ENCODE measurements around the gene TLR2.

TLR2 gene

DNA sequence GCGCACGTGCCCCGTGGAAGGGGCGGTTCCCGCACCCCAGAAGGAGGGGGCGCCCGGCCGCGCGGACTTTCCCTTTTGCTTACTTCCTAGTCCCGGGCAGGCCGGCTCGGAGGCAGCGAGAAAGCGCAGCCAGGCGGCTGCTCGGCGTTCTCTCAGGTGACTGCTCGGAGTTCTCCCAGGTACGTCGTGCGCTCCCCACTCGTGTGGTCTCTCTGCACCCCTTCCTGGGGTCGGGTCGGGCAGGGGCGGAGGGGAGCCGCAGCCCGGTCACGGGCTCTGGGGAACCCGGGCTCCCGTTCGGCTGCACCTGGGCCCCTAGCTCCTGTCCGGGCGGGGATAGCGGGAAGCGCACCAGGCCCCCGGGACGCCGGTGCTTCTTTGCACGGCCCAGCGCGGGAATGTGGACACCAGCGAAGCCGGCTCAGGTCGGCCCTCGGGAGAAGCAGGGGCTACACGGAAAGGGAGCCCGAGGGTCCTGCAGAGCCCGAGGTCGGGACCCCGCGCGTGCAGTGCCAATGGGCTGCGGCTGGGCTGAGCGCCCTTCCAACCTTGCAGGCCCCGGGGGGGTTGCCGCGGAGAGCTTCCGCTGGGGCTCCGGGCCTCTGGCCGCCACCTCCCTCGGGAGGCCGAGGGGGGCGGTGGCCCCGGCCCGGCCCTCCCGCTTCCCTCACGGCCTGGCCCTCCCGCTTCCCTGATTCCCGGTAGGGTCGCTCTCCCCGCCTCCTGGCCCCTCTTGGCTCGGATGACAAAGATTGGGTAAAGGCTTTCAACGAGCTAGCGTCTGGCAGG is at the start of gene TLR2:
Gene TLR2, plus strand, starts transcription at position 99 of the 789 bp plus-strand sequence. CDS start 18,628 bp downstream, outside the sequence.
- peaks cover 20% of the 10 kb centered on the region for H3K9me3 Mint-ChIP-seq
- H3K27me3 Mint-ChIP-seq: peaks cover 4% of the 10 kb centered on the region
- intact Hi-C loops (cut with micrococcal nuclease): loop anchor here (5.0 kb wide), 2 partner anchors 37 to 63 kb away; no protein-coding TSS in a partner anchor
- H3K4me1 Mint-ChIP-seq (ENCODE audit: low read depth): peaks cover 30% of the 10 kb centered on the region
- peak within 1 kb of the TSS; percentile 87 for H3K4me3 Mint-ChIP-seq
- H3K27ac Mint-ChIP-seq: peak within 1 kb of the TSS; percentile 86
- H3K36me3 Mint-ChIP-seq (ENCODE audit: low read depth): peaks cover 36% of the 10 kb centered on the region

DNA sequence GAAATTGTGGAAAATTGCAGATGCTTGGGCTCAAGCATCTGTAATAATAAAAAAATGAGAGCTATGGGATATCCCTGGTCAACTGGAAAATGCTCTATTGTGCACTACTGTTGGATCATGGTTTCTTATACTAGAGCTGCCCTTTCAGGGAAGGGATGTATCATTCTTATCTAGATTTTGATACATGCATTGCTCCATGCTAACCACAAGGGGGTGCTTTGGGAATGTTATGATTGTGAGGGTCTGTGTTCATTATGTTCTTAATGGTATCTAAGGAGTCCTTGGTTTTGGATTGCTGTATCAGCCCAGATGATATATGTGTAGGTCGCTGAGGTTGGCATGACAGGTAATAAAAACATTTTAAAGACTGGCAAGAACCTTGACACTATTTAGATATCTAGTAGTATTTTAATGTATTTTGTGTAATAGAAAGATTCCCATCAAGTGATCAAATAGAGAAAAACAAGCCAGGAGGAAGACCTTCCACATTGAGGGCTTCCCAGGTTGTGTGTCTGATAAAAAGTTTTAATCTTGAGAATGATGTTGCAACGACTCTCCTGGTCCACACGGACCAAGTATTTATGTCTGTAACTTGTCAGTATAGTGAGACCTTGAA is 49.2 kb upstream of the TLR2 start:
- Mint-ChIP-seq H3K4me3 (no peak overlapping the region), H3K36me3 (ENCODE audit: low read depth) (peaks cover 50% of the 10 kb centered on the region), H3K4me1 (ENCODE audit: low read depth) (peaks cover 19% of the 10 kb centered on the region), H3K9me3 (no peaks in the 10 kb centered on the region), H3K27ac (no peak overlapping the region), H3K27me3 (no peaks in the 10 kb centered on the region)
- intact Hi-C loops (cut with micrococcal nuclease): loop anchor here (1.0 kb wide), 1 partner anchor 115 kb away; no protein-coding TSS in a partner anchor

GRCh38 chr4:153635846-153636245 is 48.2 kb upstream of the TLR2 start:
- Mint-ChIP-seq H3K27ac (peak overlapping the region; percentile 7), H3K36me3 (ENCODE audit: low read depth) (peaks cover 40% of the 10 kb centered on the region), H3K4me3 (peak overlapping the region; percentile 1), H3K9me3 (no peaks in the 10 kb centered on the region), H3K27me3 (no peaks in the 10 kb centered on the region), H3K4me1 (ENCODE audit: low read depth) (peaks cover 23% of the 10 kb centered on the region)
- intact Hi-C loops (cut with micrococcal nuclease): no loop called here

DNA sequence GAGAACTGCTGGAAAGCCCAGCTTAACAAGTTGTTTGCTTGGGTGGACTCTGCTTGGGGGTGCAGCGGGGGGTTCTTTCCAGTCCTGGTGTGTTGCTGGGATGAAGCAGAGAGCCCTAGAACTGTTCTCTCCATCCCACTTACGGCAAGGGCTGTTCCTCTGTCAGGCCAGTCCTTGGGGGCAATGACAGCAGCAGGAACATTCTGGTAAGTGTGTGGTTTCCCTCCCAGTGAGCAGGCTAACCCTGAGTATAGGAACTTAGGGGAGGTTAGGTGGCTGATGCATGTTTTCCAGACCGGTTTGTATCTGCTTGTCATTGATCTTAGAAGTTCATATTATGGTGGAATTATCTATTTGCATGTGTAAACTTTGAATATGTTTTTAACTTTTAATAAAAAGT is 46.9 kb upstream of the TLR2 start:
- H3K27ac Mint-ChIP-seq: no peak overlapping the region
- peaks cover 28% of the 10 kb centered on the region for H3K4me1 Mint-ChIP-seq (ENCODE audit: low read depth)
- peaks cover 33% of the 10 kb centered on the region for H3K36me3 Mint-ChIP-seq (ENCODE audit: low read depth)
- no peak overlapping the region for H3K4me3 Mint-ChIP-seq
- intact Hi-C loops (cut with micrococcal nuclease): no loop called here
- H3K27me3 Mint-ChIP-seq: no peaks in the 10 kb centered on the region
- no peaks in the 10 kb centered on the region for H3K9me3 Mint-ChIP-seq

DNA sequence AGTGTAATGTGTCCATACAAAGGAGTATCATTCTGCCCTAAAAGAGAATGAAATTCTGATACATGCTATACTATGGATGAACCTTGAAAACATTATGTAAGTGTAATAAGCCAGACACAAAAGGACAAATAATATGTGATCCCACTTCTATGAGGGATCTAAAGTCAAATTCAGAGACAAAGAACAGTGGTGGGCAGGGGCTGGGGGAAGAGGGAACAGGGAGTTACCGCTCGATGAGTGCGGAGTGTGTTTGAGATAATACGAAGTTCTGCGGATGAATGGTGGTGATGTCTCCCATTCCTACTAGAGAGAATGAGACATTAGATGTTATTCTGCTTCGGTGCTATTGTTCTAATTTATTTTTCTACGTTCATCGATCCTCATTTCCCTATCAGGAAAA is 46.1 kb upstream of the TLR2 start:
- intact Hi-C loops (cut with micrococcal nuclease): no loop called here
- no peak overlapping the region for H3K4me3 Mint-ChIP-seq
- no peak overlapping the region for H3K27ac Mint-ChIP-seq
- no peaks in the 10 kb centered on the region for H3K27me3 Mint-ChIP-seq
- H3K4me1 Mint-ChIP-seq (ENCODE audit: low read depth): peaks cover 30% of the 10 kb centered on the region
- no peaks in the 10 kb centered on the region for H3K9me3 Mint-ChIP-seq
- peaks cover 25% of the 10 kb centered on the region for H3K36me3 Mint-ChIP-seq (ENCODE audit: low read depth)

- no peaks in the 10 kb centered on the region for H3K27me3 Mint-ChIP-seq
- no peaks in the 10 kb centered on the region for H3K9me3 Mint-ChIP-seq
- no peak overlapping the region for H3K4me3 Mint-ChIP-seq
- no peak overlapping the region for H3K27ac Mint-ChIP-seq
- intact Hi-C loops (cut with micrococcal nuclease): no loop called here
- peaks cover 30% of the 10 kb centered on the region for H3K4me1 Mint-ChIP-seq (ENCODE audit: low read depth)
- peaks cover 24% of the 10 kb centered on the region for H3K36me3 Mint-ChIP-seq (ENCODE audit: low read depth)
Observed at GRCh38 chr4:153638999-153639398, 45.1 kb upstream of the TLR2 start.

- Mint-ChIP-seq H3K27me3 (no peaks in the 10 kb centered on the region), H3K27ac (no peak overlapping the region), H3K9me3 (peaks cover 4% of the 10 kb centered on the region), H3K4me3 (no peak overlapping the region), H3K36me3 (ENCODE audit: low read depth) (peaks cover 26% of the 10 kb centered on the region), H3K4me1 (ENCODE audit: low read depth) (peaks cover 30% of the 10 kb centered on the region)
- intact Hi-C loops (cut with micrococcal nuclease): loop anchor here (10.0 kb wide), 3 partner anchors 205 to 495 kb away; partner anchors contain the start of gene MND1
Observed at GRCh38 chr4:153639833-153640802, 44.0 kb upstream of the TLR2 start.

DNA sequence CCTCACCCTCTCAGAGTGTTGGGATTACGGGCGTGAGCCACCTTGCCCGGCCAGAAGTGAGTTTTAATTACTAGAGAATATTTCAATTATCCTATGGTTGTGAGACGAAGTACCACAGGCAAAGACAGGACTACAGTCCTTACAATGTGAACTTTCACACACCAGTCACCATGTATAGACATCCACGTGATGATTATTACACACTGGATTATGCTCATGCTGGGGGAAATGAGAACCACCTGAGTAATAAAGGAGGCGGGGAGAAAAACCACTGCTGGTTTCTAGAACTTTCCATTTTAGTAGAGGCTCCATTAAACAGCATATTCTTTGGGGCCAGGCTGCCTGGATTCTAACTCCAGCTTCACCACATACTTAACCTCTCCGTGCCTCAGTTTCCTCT is 42.5 kb upstream of the TLR2 start:
- H3K27ac Mint-ChIP-seq: no peak overlapping the region
- H3K36me3 Mint-ChIP-seq (ENCODE audit: low read depth): peaks cover 15% of the 10 kb centered on the region
- no peak overlapping the region for H3K4me3 Mint-ChIP-seq
- H3K4me1 Mint-ChIP-seq (ENCODE audit: low read depth): peaks cover 17% of the 10 kb centered on the region
- H3K27me3 Mint-ChIP-seq: no peaks in the 10 kb centered on the region
- intact Hi-C loops (cut with micrococcal nuclease): loop anchor here (10.0 kb wide), 3 partner anchors 207 to 497 kb away; partner anchors contain the start of gene MND1
- peaks cover 9% of the 10 kb centered on the region for H3K9me3 Mint-ChIP-seq

- Mint-ChIP-seq H3K27ac (no peak overlapping the region), H3K4me1 (ENCODE audit: low read depth) (peaks cover 34% of the 10 kb centered on the region), H3K27me3 (no peaks in the 10 kb centered on the region), H3K36me3 (ENCODE audit: low read depth) (peaks cover 5% of the 10 kb centered on the region), H3K9me3 (peaks cover 9% of the 10 kb centered on the region), H3K4me3 (no peak overlapping the region)
- intact Hi-C loops (cut with micrococcal nuclease): loop anchor here (10.0 kb wide), 3 partner anchors 209 to 499 kb away; partner anchors contain the start of gene MND1
Observed at GRCh38 chr4:153643406-153644383, 40.4 kb upstream of the TLR2 start.

DNA sequence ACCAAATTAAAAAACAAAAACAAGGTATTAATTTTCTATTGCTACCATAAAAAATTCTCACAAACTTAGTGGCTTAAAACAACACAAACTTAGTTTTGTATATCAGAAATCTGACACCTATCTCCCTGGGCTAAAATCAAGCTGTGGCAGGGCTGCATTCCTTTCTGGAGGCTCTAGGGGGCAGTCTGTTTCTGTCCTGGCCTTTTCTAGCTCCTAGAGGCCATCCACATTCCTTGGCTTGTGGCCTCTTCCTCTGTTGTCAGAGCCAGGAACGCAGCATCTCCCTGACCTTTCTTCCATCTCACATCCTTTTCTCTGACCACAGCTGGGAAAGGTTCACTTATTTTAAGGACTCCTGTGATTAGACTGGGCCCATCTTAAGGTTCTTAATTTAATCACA is 38.9 kb upstream of the TLR2 start:
- peaks cover 29% of the 10 kb centered on the region for H3K4me1 Mint-ChIP-seq (ENCODE audit: low read depth)
- intact Hi-C loops (cut with micrococcal nuclease): loop anchor here (5.0 to 10.0 kb wide), 4 partner anchors 37 to 500 kb away; partner anchors contain the start of genes MND1 and TLR2
- H3K27me3 Mint-ChIP-seq: no peaks in the 10 kb centered on the region
- no peak overlapping the region for H3K4me3 Mint-ChIP-seq
- H3K36me3 Mint-ChIP-seq (ENCODE audit: low read depth): peaks cover 5% of the 10 kb centered on the region
- H3K27ac Mint-ChIP-seq: no peak overlapping the region
- H3K9me3 Mint-ChIP-seq: peaks cover 9% of the 10 kb centered on the region

DNA sequence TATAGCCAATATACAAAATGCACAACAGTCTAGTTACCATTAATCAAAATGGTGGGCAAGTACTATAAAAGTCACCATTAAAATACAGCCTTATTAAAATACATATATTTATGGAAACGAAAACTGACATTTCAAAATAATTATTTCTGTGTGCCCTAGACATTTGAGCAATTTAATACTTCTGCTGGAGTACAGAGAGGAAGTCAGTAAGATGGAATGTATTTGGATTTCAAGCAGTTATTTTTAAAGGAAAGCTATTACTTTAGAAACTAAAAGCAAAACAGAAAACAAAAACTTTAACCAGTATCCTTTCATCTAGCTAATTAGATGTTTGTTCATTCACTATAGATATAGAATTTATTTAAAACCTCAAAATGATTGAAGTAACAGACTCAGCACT is 37.8 kb upstream of the TLR2 start:
- Mint-ChIP-seq H3K27ac (no peak overlapping the region), H3K36me3 (ENCODE audit: low read depth) (peaks cover 5% of the 10 kb centered on the region), H3K4me3 (no peak overlapping the region), H3K4me1 (ENCODE audit: low read depth) (peaks cover 39% of the 10 kb centered on the region), H3K27me3 (no peaks in the 10 kb centered on the region), H3K9me3 (peaks cover 9% of the 10 kb centered on the region)
- intact Hi-C loops (cut with micrococcal nuclease): loop anchor here (5.0 to 10.0 kb wide), 4 partner anchors 36 to 501 kb away; partner anchors contain the start of genes MND1 and TLR2

DNA sequence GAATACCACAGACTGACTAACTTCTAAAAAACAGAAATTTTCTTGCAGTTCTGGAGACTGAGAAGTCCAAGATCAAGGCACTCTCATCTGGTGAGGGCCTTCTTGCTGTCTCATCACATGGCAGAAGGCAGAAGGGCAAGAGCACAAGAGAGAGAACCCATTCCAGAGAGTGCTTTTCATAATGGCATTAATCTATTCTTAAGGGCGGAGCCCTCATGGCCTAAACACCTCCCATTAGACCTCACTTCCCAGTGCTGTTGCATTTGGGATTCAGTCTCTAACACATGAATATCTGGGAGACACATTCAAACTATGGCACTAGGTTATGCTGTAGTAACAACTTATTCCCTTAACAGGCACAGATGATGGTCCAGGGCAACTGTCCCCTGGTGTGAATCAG is 37.1 kb upstream of the TLR2 start:
- H3K4me1 Mint-ChIP-seq (ENCODE audit: low read depth): peaks cover 43% of the 10 kb centered on the region
- H3K27ac Mint-ChIP-seq: no peak overlapping the region
- no peaks in the 10 kb centered on the region for H3K27me3 Mint-ChIP-seq
- H3K36me3 Mint-ChIP-seq (ENCODE audit: low read depth): peaks cover 5% of the 10 kb centered on the region
- peaks cover 9% of the 10 kb centered on the region for H3K9me3 Mint-ChIP-seq
- H3K4me3 Mint-ChIP-seq: no peak overlapping the region
- intact Hi-C loops (cut with micrococcal nuclease): loop anchor here (5.0 to 10.0 kb wide), 4 partner anchors 35 to 502 kb away; partner anchors contain the start of genes MND1 and TLR2
